Stimulated activated CD4-positive, alpha-beta T cell treated with anti-CD3 and anti-CD28 coated beads, Interleukin-1b, Interleukin-23, amount 100 ng/mL, for 48 hours (primary cell): Measurements from ENCODE around the gene MPV17.
A peak's percentile ranks its signal among the peaks of the same experiment; 100 is the strongest.
"Not testable (repeated sequence)": the region's sequence is repeated elsewhere in the genome, so short reads cannot be mapped to it uniquely, and the experiment has no call there.

Experiments used
- DNase-seq: peaks from one replicate; pipeline ENCODE4 v3.0.0-alpha.2; 2020

MPV17 gene

GRCh38 chr2:27322766-27323595 lies at the start of gene MPV17:
MPV17 (minus strand) TSS chr2:27323097; CDS start chr2:27322517, 580 bp downstream.
- DNase-seq: peak; percentile 88

- DNase-seq: peak; percentile 12
These were observed 48.1 kb upstream of the MPV17 start for GRCh38 chr2:27370816-27371620.

- DNase-seq: peak; percentile 99
These were observed 47.3 kb upstream of the MPV17 start, which contains the start of the genes EIF2B4 and SNX17 for GRCh38 chr2:27370026-27370815. EIF2B4 (minus strand) TSS chr2:27370338; CDS start chr2:27370314, 24 bp downstream. SNX17 (plus strand) TSS chr2:27370616; CDS start chr2:27370744, 128 bp downstream.

GRCh38 chr2:27369471-27370025 lies 46.7 kb upstream of the MPV17 start:
- no peak for DNase-seq

- DNase-seq: no peak
These were observed 41.0 kb upstream of the MPV17 start for GRCh38 chr2:27363933-27364332.

GRCh38 chr2:27362678-27363420 lies 40.0 kb upstream of the MPV17 start:
- DNase-seq: no peak

- peak; percentile 94 for DNase-seq
These were observed 33.7 kb upstream of the MPV17 start, which contains the start of gene GTF3C2 for GRCh38 chr2:27356382-27357181. GTF3C2 (minus strand) TSS chr2:27356764; CDS start chr2:27343554, 13,210 bp downstream.

GRCh38 chr2:27356056-27356381 lies 33.1 kb upstream of the MPV17 start:
- DNase-seq: no peak

- no peak for DNase-seq
These were observed 31.7 kb upstream of the MPV17 start for GRCh38 chr2:27354597-27354927.

- DNase-seq: no peak
These were observed 31.1 kb upstream of the MPV17 start for GRCh38 chr2:27353762-27354596.

GRCh38 chr2:27353386-27353761 lies 30.5 kb upstream of the MPV17 start:
- not testable (repeated sequence) for DNase-seq

GRCh38 chr2:27351802-27352598 lies 29.1 kb upstream of the MPV17 start:
- no peak for DNase-seq

- no peak for DNase-seq
These were observed 27.3 kb upstream of the MPV17 start for GRCh38 chr2:27350106-27350693.

- no peak for DNase-seq
These were observed 24.7 kb upstream of the MPV17 start for GRCh38 chr2:27347641-27348040.

GRCh38 chr2:27336173-27336572 lies 13.3 kb upstream of the MPV17 start:
- DNase-seq: no peak

- no peak for DNase-seq
These were observed 12.4 kb upstream of the MPV17 start for GRCh38 chr2:27335311-27335710.

- no peak for DNase-seq
These were observed 1.8 kb upstream of the MPV17 start for GRCh38 chr2:27324720-27325119.

- no peak for DNase-seq
These were observed 844 bp upstream of the MPV17 start for GRCh38 chr2:27323596-27324285.
